CD4-positive, alpha-beta T cell treated with Interleukin-17A for 1 hour (primary cell): ENCODE data around the gene CYSLTR2.
A peak's percentile ranks its signal among the peaks of the same experiment; 100 is the strongest.

ENCODE experiments used
- DNase-seq: peaks from one replicate; pipeline ENCODE4 v3.0.0-alpha.2; 2020

The CYSLTR2 gene

GRCh38 chr13:48749144-48749543 is 95.4 kb downstream of the CYSLTR2 start:
- DNase-seq: no peak

GRCh38 chr13:48749699-48750473 is 96.2 kb downstream of the CYSLTR2 start:
- DNase-seq: peak; percentile 56

- DNase-seq: no peak
Observed at GRCh38 chr13:48750588-48751383, 97.1 kb downstream of the CYSLTR2 start.

GRCh38 chr13:48760626-48761025 is 106.9 kb downstream of the CYSLTR2 start:
- no peak for DNase-seq
